Stimulated activated CD4-positive, alpha-beta T cell treated with anti-CD3 and anti-CD28 coated beads, Interleukin-15, amount 100 ng/mL, for 24 hours (primary cell): ENCODE measurements around the gene COL24A1.

Experiments used
- DNase-seq: peaks from one replicate; pipeline ENCODE4 v3.0.0-alpha.2; 2020

The COL24A1 gene

GRCh38 chr1:86156566-86157455 lies at the start of gene COL24A1:
COL24A1 (minus strand) TSS chr1:86156772; CDS start chr1:86156396, 376 bp downstream.
- DNase-seq, result peak; percentile 7

- DNase-seq, result no peak
Observed at GRCh38 chr1:86205741-86206140, 49.2 kb upstream of the COL24A1 start.

GRCh38 chr1:86202552-86203340 lies 46.2 kb upstream of the COL24A1 start:
- DNase-seq, result no peak

GRCh38 chr1:86201311-86201710 lies 44.7 kb upstream of the COL24A1 start:
- DNase-seq, result no peak

- no peak for DNase-seq
Observed at GRCh38 chr1:86200901-86201300, 44.3 kb upstream of the COL24A1 start.

GRCh38 chr1:86197206-86197855 lies 40.8 kb upstream of the COL24A1 start:
- no peak for DNase-seq

GRCh38 chr1:86195281-86195680 lies 38.7 kb upstream of the COL24A1 start:
- DNase-seq, result no peak

GRCh38 chr1:86194491-86195034 lies 38.0 kb upstream of the COL24A1 start:
- no peak for DNase-seq

- no peak for DNase-seq
Observed at GRCh38 chr1:86192417-86192816, 35.8 kb upstream of the COL24A1 start.

GRCh38 chr1:86191958-86192357 lies 35.4 kb upstream of the COL24A1 start:
- DNase-seq, result no peak

- no peak for DNase-seq
Observed at GRCh38 chr1:86190873-86191272, 34.3 kb upstream of the COL24A1 start.

- no peak for DNase-seq
Observed at GRCh38 chr1:86184426-86184825, 27.9 kb upstream of the COL24A1 start.

- DNase-seq, result no peak
Observed at GRCh38 chr1:86183810-86184209, 27.2 kb upstream of the COL24A1 start.

- DNase-seq, result no peak
Observed at GRCh38 chr1:86176226-86176625, 19.7 kb upstream of the COL24A1 start.

GRCh38 chr1:86175756-86176155 lies 19.2 kb upstream of the COL24A1 start:
- DNase-seq, result no peak

- DNase-seq, result no peak
Observed at GRCh38 chr1:86169625-86170024, 13.1 kb upstream of the COL24A1 start.

GRCh38 chr1:86159800-86160199 lies 3.2 kb upstream of the COL24A1 start:
- DNase-seq, result no peak

- DNase-seq, result peak; percentile 1
Observed at GRCh38 chr1:86155807-86156565, 586 bp downstream of the COL24A1 start.

GRCh38 chr1:86155051-86155806 lies 1.3 kb downstream of the COL24A1 start:
- DNase-seq, result no peak

- DNase-seq, result no peak
Observed at GRCh38 chr1:86154571-86155050, 2.0 kb downstream of the COL24A1 start.

GRCh38 chr1:86153836-86154235 lies 2.7 kb downstream of the COL24A1 start:
- DNase-seq, result no peak
